Activated CD4-positive, alpha-beta T cell treated with anti-CD3 and anti-CD28 coated beads, Interleukin-2, amount 10 ng/mL, durations not matched to agents 24 days and 14 days (primary cell): ENCODE results near the gene RPS2. TPM values are rescaled to one million over a fixed set of nuclear protein-coding genes. Genes with fewer than 3 reads are reported as not detected.
"Not testable (repeated sequence)": the region's sequence is repeated elsewhere in the genome, so short reads cannot be mapped to it uniquely, and the experiment has no call there.

Source experiments
- DNase-seq: peaks from one replicate; pipeline ENCODE4 v3.0.0; 2022
- H3K27ac Mint-ChIP-seq: one replicate; pipeline ENCODE4 v1.8.0; 2022; ENCODE audit warnings: mild to moderate bottlenecking, mixed read lengths
- H3K27me3 Mint-ChIP-seq: one replicate; pipeline ENCODE4 v1.8.0; 2022; ENCODE audit warnings: mixed read lengths
- H3K36me3 Mint-ChIP-seq: one replicate; pipeline ENCODE4 v1.8.0; 2022; ENCODE audit warnings: low read depth, mild to moderate bottlenecking, mixed read lengths
- H3K4me1 Mint-ChIP-seq: one replicate; pipeline ENCODE4 v1.8.0; 2021; ENCODE audit warnings: mixed read lengths
- H3K4me3 Mint-ChIP-seq: one replicate; pipeline ENCODE4 v1.8.0; 2022; ENCODE audit warnings: mild to moderate bottlenecking, moderate library complexity, mixed read lengths
- H3K9me3 Mint-ChIP-seq: one replicate; pipeline ENCODE4 v1.8.0; 2021; ENCODE audit warnings: mixed read lengths
- intact Hi-C: fragments of 100-400 bp; cut with micrococcal nuclease; formaldehyde crosslinking; loops from one replicate; pipeline ENCODE4 v1.15.1; 2023
- total RNA-seq: library from RNA; stranded (reverse); gene quantifications from 2 replicates; pipeline ENCODE4 v1.2.3, GENCODE V29; 2022

Gene RPS2
- total RNA-seq, 1 donor from 2014 or later: 3,401 TPM

GRCh38 chr16:1959269-1960039 is 5.2 kb downstream of the RPS2 start, which contains the start of gene NDUFB10:
TSS of gene NDUFB10 (plus strand) at chr16:1959538. CDS start at chr16:1959625, 87 bp downstream.
- Mint-ChIP-seq H3K4me3 (peak within 1 kb of the TSS; percentile 99), H3K27me3 (no peaks in the 10 kb centered on the region), H3K9me3 (no peaks in the 10 kb centered on the region), H3K36me3 (peaks cover 45% of the 10 kb centered on the region), H3K27ac (peak within 1 kb of the TSS; percentile 96), H3K4me1 (peaks cover 30% of the 10 kb centered on the region)
- peak; percentile 99 for DNase-seq
- intact Hi-C loops: loop anchor here (1.0 kb wide), 1 partner anchor 16 kb away; the partner anchor contains the start of gene MSRB1

DNA sequence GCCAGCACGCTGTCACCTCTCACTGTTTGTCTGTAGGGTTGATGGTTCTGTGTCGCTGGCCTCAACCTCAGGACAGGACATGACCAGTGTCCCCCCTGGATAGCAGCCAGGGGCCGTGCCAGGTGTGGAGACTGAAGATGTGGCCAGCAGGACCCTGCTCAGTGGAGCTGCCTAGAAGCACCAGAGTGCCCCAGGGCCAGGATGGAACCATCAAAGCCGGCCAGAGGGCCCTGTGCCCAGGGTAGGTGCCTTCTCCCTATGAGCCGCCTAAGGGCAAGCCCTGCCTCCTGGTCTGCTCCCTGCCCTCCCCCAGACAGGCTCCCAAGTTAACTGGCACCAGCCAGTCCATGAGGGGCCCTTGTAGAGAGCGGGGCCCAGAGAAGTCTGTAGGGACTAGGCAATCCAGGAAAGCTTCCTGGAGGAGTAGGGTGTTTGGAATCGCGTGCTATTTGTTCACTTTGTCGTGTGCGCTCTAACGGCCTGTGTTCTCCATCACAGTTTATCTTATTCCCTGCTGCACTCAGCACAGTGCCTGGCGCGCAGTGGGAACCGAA is 5.8 kb downstream of the RPS2 start:
- H3K4me1 Mint-ChIP-seq: peaks cover 29% of the 10 kb centered on the region
- H3K27me3 Mint-ChIP-seq: no peaks in the 10 kb centered on the region
- intact Hi-C loops: loop anchor here (1.0 kb wide), 1 partner anchor 15 kb away; the partner anchor contains the start of gene MSRB1
- no peak for DNase-seq
- H3K4me3 Mint-ChIP-seq: peak overlapping the region; percentile 99
- no peaks in the 10 kb centered on the region for H3K9me3 Mint-ChIP-seq
- H3K36me3 Mint-ChIP-seq: peaks cover 39% of the 10 kb centered on the region
- H3K27ac Mint-ChIP-seq: peak overlapping the region; percentile 96

DNA sequence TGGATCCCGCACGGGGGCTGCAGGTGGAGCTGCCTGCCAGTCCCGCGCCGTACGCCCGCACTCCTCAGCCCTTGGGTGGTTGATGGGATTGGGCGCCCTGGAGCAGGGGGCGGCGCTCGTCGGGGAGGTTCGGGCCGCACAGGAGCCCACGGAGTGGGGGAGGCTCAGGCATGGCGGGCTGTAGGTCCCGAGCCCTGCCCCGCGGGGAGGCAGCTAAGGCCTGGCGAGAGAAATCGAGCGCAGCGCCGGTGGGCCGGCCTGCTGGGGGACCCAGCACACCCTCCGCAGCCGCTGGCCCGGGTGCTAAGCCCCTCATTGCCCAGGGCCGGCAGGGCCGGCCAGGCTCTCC is 6.5 kb downstream of the RPS2 start:
- H3K27ac Mint-ChIP-seq, DNase-seq, H3K27me3 Mint-ChIP-seq, intact Hi-C loops, H3K4me3 Mint-ChIP-seq, H3K9me3 Mint-ChIP-seq: not testable (repeated sequence)
- H3K36me3 Mint-ChIP-seq: peaks cover 32% of the 10 kb centered on the region
- peaks cover 26% of the 10 kb centered on the region for H3K4me1 Mint-ChIP-seq

GRCh38 chr16:1957434-1958142 is 7.0 kb downstream of the RPS2 start:
- intact Hi-C loops, H3K27ac Mint-ChIP-seq, H3K4me3 Mint-ChIP-seq, DNase-seq, H3K9me3 Mint-ChIP-seq, H3K27me3 Mint-ChIP-seq: not testable (repeated sequence)
- Mint-ChIP-seq H3K4me1 (peaks cover 27% of the 10 kb centered on the region), H3K36me3 (peaks cover 27% of the 10 kb centered on the region)

- intact Hi-C loops: no loop called here
- Mint-ChIP-seq H3K27me3 (no peaks in the 10 kb centered on the region), H3K36me3 (no peaks in the 10 kb centered on the region), H3K27ac (no peak overlapping the region), H3K4me3 (no peak overlapping the region), H3K9me3 (no peaks in the 10 kb centered on the region), H3K4me1 (peaks cover 4% of the 10 kb centered on the region)
- no peak for DNase-seq
Observed at GRCh38 chr16:1953734-1954133, 10.9 kb downstream of the RPS2 start.

DNA sequence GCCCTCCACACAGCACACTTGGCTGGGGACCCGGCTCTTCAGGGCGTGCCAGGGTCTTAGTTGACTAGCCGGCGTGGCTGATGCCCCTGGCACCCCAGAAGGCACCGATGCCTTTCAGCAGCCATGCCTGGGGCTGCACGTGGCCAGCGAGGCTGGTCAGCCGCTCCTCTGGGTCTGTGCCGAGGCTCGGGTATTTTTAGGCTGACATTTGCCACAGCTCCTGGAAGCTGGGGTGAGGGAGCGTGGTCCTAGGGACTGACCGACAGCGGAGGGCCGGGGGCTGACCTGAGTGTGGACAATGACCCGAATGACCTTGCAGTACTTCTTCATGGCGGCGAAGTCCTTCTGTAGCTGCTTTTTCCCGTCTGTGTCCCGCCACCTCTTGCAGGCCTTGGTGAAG is 14.1 kb downstream of the RPS2 start:
- Mint-ChIP-seq H3K27me3 (peaks cover 3% of the 10 kb centered on the region), H3K9me3 (no peaks in the 10 kb centered on the region), H3K27ac (no peak overlapping the region), H3K4me1 (peaks cover 2% of the 10 kb centered on the region), H3K36me3 (no peaks in the 10 kb centered on the region), H3K4me3 (no peak overlapping the region)
- intact Hi-C loops: no loop called here
- DNase-seq: no peak

GRCh38 chr16:1950047-1950446 is 14.6 kb downstream of the RPS2 start:
- Mint-ChIP-seq H3K4me1 (peaks cover 2% of the 10 kb centered on the region), H3K9me3 (no peaks in the 10 kb centered on the region), H3K36me3 (no peaks in the 10 kb centered on the region), H3K27ac (no peak overlapping the region), H3K4me3 (no peak overlapping the region), H3K27me3 (peaks cover 3% of the 10 kb centered on the region)
- DNase-seq: no peak
- intact Hi-C loops: no loop called here

DNA sequence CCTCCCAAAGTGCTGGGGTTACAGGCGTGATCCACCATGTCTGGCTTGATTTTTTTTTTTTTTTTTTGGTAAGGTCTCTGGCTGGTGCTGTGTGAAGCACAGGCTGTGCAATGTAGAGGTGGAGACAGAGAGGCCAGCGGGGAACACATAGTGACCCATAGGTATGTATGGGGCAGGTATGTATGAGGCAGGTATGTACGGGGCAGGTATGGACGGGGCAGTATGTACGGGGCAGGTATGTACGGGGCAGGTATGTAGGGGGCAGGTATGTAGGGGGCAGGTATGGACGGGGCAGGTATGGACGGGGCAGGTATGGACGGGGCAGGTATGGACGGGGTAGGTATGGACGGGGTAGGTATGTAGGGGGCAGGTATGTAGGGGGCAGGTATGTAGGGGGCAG is 15.1 kb downstream of the RPS2 start:
- peaks cover 3% of the 10 kb centered on the region for H3K4me1 Mint-ChIP-seq
- H3K27me3 Mint-ChIP-seq: peaks cover 3% of the 10 kb centered on the region
- H3K27ac Mint-ChIP-seq: no peak overlapping the region
- H3K4me3 Mint-ChIP-seq: no peak overlapping the region
- H3K36me3 Mint-ChIP-seq: no peaks in the 10 kb centered on the region
- no peaks in the 10 kb centered on the region for H3K9me3 Mint-ChIP-seq
- intact Hi-C loops: no loop called here
- no peak for DNase-seq

DNA sequence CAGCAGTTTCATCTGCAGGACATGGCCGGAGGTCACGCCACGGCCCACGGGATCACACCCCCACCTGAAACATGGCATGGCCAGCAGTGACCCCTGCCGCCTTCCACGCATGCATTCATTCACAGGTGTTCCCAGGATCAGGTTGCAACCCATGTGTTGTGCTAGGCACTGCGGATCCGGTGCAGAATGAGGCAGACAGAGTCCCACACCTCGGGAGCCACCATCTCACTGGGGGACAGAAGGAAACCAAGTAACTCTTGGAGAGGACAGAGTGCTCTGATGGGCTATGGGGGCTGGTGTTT is 17.3 kb downstream of the RPS2 start:
- peaks cover 13% of the 10 kb centered on the region for H3K4me1 Mint-ChIP-seq
- intact Hi-C loops: no loop called here
- no peaks in the 10 kb centered on the region for H3K9me3 Mint-ChIP-seq
- no peak overlapping the region for H3K4me3 Mint-ChIP-seq
- no peak for DNase-seq
- no peaks in the 10 kb centered on the region for H3K36me3 Mint-ChIP-seq
- peaks cover 3% of the 10 kb centered on the region for H3K27me3 Mint-ChIP-seq
- H3K27ac Mint-ChIP-seq: no peak overlapping the region

DNA sequence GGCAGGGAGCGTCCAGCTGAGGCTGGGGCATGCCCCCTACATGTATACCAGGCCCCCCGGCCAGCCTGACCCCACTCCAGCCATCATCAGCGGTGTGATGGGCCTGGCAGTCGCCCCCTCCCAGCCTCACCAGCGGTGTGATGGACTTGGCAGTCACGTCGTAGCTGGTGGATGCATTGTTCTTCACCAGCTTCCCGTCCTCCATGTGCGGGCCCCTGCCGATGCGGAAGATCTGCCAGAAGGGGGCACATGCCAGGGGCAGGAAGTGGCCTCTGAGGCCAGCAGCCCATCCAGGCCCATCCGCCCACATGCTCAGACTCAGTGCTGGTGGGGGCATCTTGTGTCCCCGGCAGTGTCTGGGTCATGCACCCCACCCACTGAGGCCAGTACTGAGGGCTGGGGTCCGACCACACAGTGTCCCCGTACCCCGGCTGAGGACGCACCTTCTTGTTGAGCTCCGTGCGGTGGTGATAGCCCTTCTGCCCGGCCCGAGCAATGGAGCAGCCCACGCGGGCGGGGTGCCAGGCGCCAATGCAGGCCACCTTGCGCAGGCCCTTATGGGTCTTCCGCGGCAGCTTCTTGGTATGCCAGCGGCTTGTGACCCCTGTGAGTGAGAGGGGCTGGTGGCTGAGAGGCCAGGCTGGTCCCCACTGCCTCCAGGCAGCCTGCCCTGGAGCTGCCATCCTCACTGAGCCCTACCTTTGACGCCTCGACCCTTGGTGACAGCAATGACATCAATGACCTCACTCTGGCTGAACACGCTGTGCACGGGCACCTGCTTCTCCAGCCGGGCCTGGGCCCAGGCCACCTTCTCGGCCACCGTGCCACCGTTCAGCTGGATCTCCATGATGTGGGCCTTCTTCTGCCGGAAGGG is 17.9 kb downstream of the RPS2 start:
- Mint-ChIP-seq H3K4me1 (peaks cover 18% of the 10 kb centered on the region), H3K27ac (no peak overlapping the region)
- intact Hi-C loops: no loop called here

DNA sequence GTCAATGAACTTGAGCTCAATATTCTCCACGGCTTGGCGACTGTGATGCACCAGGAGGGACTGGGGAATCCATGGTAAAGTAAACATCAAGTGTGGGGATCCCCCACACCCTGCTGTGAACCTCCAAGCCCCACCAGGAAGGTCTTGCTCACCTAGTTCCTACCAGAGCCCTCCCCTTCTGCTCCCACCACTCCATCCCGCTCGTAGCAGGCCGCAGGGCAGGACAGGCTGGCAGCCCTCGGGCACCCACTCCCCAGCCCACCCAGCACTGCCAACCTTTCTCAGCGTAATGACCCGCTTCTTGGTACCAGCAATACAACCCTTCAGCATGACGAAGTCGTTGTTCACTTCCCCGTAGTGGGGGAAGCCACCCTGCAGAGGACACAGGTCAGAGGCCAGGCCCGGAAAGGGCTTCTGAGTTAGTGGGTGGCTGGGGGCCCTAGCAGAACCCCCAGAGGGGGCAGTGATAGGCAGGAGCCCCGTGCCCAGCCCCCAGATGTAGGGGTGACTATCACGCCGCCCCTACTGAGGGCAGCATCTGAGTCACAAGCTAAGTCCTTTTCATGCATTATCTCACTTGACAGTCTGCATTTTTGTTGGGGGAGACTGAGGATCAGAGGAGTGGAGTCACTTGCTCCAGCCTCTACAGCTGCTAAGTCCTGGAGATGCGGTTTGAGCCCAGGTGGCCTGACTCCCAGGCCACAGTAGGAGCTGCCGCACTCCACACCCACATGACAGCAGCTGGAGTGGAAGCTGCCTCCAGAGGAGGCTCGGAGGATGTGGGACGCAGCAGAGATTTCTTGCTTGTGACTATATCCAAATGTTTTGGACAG is 18.9 kb downstream of the RPS2 start:
- no peak for DNase-seq
- no peaks in the 10 kb centered on the region for H3K9me3 Mint-ChIP-seq
- intact Hi-C loops: no loop called here
- H3K27me3 Mint-ChIP-seq: peaks cover 3% of the 10 kb centered on the region
- no peak overlapping the region for H3K4me3 Mint-ChIP-seq
- no peak overlapping the region for H3K27ac Mint-ChIP-seq
- peaks cover 21% of the 10 kb centered on the region for H3K4me1 Mint-ChIP-seq
- peaks cover 1% of the 10 kb centered on the region for H3K36me3 Mint-ChIP-seq

More for the DNA sequence above, 17.9 kb downstream of the RPS2 start:
- Mint-ChIP-seq H3K36me3 (no peaks in the 10 kb centered on the region), H3K9me3 (no peaks in the 10 kb centered on the region), H3K27me3 (peaks cover 3% of the 10 kb centered on the region), H3K4me3 (no peak overlapping the region)
- DNase-seq: no peak

DNA sequence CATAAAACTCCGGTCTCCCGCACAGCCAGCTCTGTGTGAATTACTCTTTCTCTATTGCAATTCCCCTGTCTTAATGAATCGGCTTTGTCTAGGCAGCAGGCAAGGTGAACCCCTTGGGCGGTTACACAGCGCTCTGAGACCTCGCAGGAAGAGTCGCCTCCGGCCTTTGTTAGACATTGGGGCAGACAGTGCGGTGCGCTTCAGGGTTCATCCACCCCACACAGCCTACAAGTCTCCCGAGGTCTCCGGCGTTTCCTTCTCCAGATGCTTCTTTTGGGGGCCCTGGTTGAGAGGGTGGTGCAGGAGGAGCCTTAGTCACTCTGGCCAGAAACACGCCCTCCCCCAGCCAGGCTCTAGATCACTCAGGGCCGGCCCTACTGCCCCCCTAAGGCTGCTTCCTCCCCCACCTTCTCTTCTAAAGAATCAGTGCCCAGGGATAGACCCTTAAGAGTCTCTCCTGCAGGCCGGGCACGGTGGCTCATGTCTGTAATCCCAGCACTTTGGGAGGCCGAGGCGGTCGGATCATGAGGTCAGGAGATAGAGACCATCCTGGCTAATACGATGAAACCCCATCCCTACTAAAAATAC is 19.9 kb downstream of the RPS2 start:
- Mint-ChIP-seq H3K27ac (no peak overlapping the region), H3K27me3 (peaks cover 3% of the 10 kb centered on the region), H3K4me1 (peaks cover 21% of the 10 kb centered on the region), H3K4me3 (peak overlapping the region; percentile 90), H3K36me3 (peaks cover 1% of the 10 kb centered on the region), H3K9me3 (no peaks in the 10 kb centered on the region)
- intact Hi-C loops: loop anchor here (5.0 kb wide), 2 partner anchors 87 to 172 kb away; partner anchors contain the start of genes EME2, MRPS34 and NME3
- no peak for DNase-seq
